Loucy (cell line): ENCODE results near the gene TM9SF3.

Source experiments
- EZH2phosphoT487 ChIP-seq: fragments of 200-600 bp; IDR thresholded peaks from 2 replicates; pipeline ENCODE4 v1.6.1; 2018; ENCODE audit warnings: antibody characterized with exemption, mild to moderate bottlenecking, moderate library complexity, borderline replicate concordance
- TF ChIP-seq, protein P1 (sequence below): fragments of 200-600 bp; sonication (generic); conservative IDR thresholded peaks from 2 replicates; pipeline ENCODE4 v1.5.1; 2014; ENCODE audit warnings: mild to moderate bottlenecking, antibody characterized with exemption, low read length

DNA sequence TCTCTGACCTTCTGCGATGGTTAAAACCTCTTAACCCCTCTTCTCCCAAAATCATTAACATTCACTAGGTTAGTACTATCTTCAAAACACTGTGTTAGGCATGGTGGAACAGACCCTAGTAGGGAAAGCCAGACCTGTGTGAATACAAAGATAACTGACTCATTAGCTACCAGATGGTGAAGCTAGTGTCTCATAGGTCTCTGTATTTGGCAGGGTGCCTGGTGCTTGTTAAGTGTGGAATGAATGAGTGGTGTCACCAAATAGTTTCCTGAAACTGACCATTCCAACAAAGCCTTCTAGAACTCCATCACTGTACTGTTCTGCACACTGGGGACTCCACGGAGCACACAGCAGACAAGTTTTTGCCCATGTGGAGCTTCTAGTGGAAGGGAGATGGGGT is 27.7 kb upstream of the TM9SF3 start:
- TF ChIP-seq, protein P1, sequence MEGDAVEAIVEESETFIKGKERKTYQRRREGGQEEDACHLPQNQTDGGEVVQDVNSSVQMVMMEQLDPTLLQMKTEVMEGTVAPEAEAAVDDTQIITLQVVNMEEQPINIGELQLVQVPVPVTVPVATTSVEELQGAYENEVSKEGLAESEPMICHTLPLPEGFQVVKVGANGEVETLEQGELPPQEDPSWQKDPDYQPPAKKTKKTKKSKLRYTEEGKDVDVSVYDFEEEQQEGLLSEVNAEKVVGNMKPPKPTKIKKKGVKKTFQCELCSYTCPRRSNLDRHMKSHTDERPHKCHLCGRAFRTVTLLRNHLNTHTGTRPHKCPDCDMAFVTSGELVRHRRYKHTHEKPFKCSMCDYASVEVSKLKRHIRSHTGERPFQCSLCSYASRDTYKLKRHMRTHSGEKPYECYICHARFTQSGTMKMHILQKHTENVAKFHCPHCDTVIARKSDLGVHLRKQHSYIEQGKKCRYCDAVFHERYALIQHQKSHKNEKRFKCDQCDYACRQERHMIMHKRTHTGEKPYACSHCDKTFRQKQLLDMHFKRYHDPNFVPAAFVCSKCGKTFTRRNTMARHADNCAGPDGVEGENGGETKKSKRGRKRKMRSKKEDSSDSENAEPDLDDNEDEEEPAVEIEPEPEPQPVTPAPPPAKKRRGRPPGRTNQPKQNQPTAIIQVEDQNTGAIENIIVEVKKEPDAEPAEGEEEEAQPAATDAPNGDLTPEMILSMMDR: no peak
- no peak for TF ChIP-seq EZH2phosphoT487
